Measurements from ENCODE around the gene ZNF488. TPM values are rescaled to one million over a fixed set of nuclear protein-coding genes. Genes with fewer than 3 reads are reported as not detected.

Gene ZNF488
- polyA plus RNA-seq, 1 donor from 2014 or later = 0.85 TPM

- TF ChIP-seq EZH2 (IDR thresholded peaks at IDR 0.05; ENCODE audit: borderline replicate concordance, insufficient read depth, low read length, poor library complexity, severe bottlenecking) (no peak), REST (IDR thresholded peaks at IDR 0.05; ENCODE audit: borderline replicate concordance) (no peak), TAF1 (IDR thresholded peaks at IDR 0.05; ENCODE audit: low read depth) (no peak), POLR2AphosphoS5 (IDR thresholded peaks at IDR 0.05) (no peak)
- Histone ChIP-seq H3K4me3 (ENCODE audit: low read length) (no peak overlapping the region), H3K27me3 (ENCODE audit: insufficient read depth, low read depth, low read length) (no peaks in the 10 kb centered on the region), H3K4me2 (ENCODE audit: low read length) (no peak overlapping the region), H3F3A (ENCODE audit: insufficient read depth, low read length, poor library complexity, severe bottlenecking) (no peaks in the 10 kb centered on the region), H3K36me3 (ENCODE audit: insufficient read depth, low read length) (no peaks in the 10 kb centered on the region), H3K79me2 (replicated peaks; ENCODE audit: insufficient read depth, low read length) (no peaks in the 10 kb centered on the region), H2AFZ (ENCODE audit: low read depth, low read length) (no peak overlapping the region), H3K9ac (ENCODE audit: low read length) (no peak overlapping the region), H3K27ac (ENCODE audit: low read length) (no peak overlapping the region), H3K9me2 (ENCODE audit: insufficient read depth, low read length) (no peaks in the 10 kb centered on the region), H4K20me1 (ENCODE audit: insufficient read depth) (no peaks in the 10 kb centered on the region), H3K9me3 (ENCODE audit: low read length) (no peaks in the 10 kb centered on the region)
Observed at GRCh38 chr10:47353351-47353750, 30.7 kb downstream of the ZNF488 start.

GRCh38 chr10:47351899-47352815 is 31.9 kb downstream of the ZNF488 start:
- Histone ChIP-seq H3K9me2 (ENCODE audit: insufficient read depth, low read length) (no peaks in the 10 kb centered on the region), H3K9ac (ENCODE audit: low read length) (no peak overlapping the region), H3K9me3 (ENCODE audit: low read length) (no peaks in the 10 kb centered on the region), H3K27me3 (ENCODE audit: insufficient read depth, low read depth, low read length) (no peaks in the 10 kb centered on the region), H3K4me2 (ENCODE audit: low read length) (no peak overlapping the region), H2AFZ (ENCODE audit: low read depth, low read length) (no peak overlapping the region), H3K36me3 (ENCODE audit: insufficient read depth, low read length) (no peaks in the 10 kb centered on the region), H3K4me3 (ENCODE audit: low read length) (no peak overlapping the region), H3K27ac (ENCODE audit: low read length) (no peak overlapping the region), H3K79me2 (replicated peaks; ENCODE audit: insufficient read depth, low read length) (no peaks in the 10 kb centered on the region), H4K20me1 (ENCODE audit: insufficient read depth) (no peaks in the 10 kb centered on the region), H3F3A (ENCODE audit: insufficient read depth, low read length, poor library complexity, severe bottlenecking) (no peaks in the 10 kb centered on the region)
- TF ChIP-seq SMC3 (conservative IDR thresholded peaks at IDR 0.05; ENCODE audit: poor library complexity) (no peak), REST (IDR thresholded peaks at IDR 0.05; ENCODE audit: borderline replicate concordance) (no peak), POLR2AphosphoS5 (IDR thresholded peaks at IDR 0.05) (no peak), CTCF (IDR thresholded peaks at IDR 0.05; ENCODE audit: poor library complexity, severe bottlenecking) (no peak), EZH2 (IDR thresholded peaks at IDR 0.05; ENCODE audit: borderline replicate concordance, insufficient read depth, low read length, poor library complexity, severe bottlenecking) (no peak), RAD21 (conservative IDR thresholded peaks at IDR 0.05) (no peak), MXI1 (conservative IDR thresholded peaks at IDR 0.05; ENCODE audit: poor library complexity, severe bottlenecking) (no peak), TAF1 (IDR thresholded peaks at IDR 0.05; ENCODE audit: low read depth) (no peak)

Data from neural cell (in vitro differentiated cells).